NCI-H1694 treated with DMSO at 0.1 percent for 48 hours (cell line): ENCODE results near the gene TSTD2.
A peak's percentile ranks its signal among the peaks of the same experiment; 100 is the strongest.

Experiments
- DNase-seq: peaks from one replicate; lab custom pipeline; 2025; lab: John Stamatoyannopoulos, UW

The TSTD2 gene

GRCh38 chr9:97632985-97633858, at the start of gene TSTD2, which contains the start of gene NCBP1:
TSS of gene TSTD2 (minus strand) at chr9:97633368. CDS start at chr9:97627562, 5,806 bp downstream.
TSS of gene NCBP1 (plus strand) at chr9:97633821. CDS start at chr9:97633882, 61 bp downstream.
- DNase-seq, result peak; percentile 93

GRCh38 chr9:97682242-97682641, 49.1 kb upstream of the TSTD2 start:
- no peak for DNase-seq

- no peak for DNase-seq
Measured at GRCh38 chr9:97675655-97676054, 42.5 kb upstream of the TSTD2 start.

GRCh38 chr9:97673922-97674321, 40.8 kb upstream of the TSTD2 start:
- no peak for DNase-seq

GRCh38 chr9:97672403-97672802, 39.2 kb upstream of the TSTD2 start:
- DNase-seq, result no peak

- DNase-seq, result no peak
Measured at GRCh38 chr9:97670586-97670985, 37.4 kb upstream of the TSTD2 start.

- no peak for DNase-seq
Measured at GRCh38 chr9:97668485-97668884, 35.3 kb upstream of the TSTD2 start.

GRCh38 chr9:97666907-97667686, 33.9 kb upstream of the TSTD2 start:
- no peak for DNase-seq

- DNase-seq, result no peak
Measured at GRCh38 chr9:97665742-97666141, 32.6 kb upstream of the TSTD2 start.

GRCh38 chr9:97660847-97661246, 27.7 kb upstream of the TSTD2 start:
- DNase-seq, result no peak

GRCh38 chr9:97660340-97660739, 27.2 kb upstream of the TSTD2 start:
- no peak for DNase-seq

- DNase-seq, result no peak
Measured at GRCh38 chr9:97659771-97660170, 26.6 kb upstream of the TSTD2 start.

- DNase-seq, result no peak
Measured at GRCh38 chr9:97658707-97659106, 25.5 kb upstream of the TSTD2 start.

GRCh38 chr9:97651646-97652045, 18.5 kb upstream of the TSTD2 start:
- no peak for DNase-seq

GRCh38 chr9:97647996-97648395, 14.8 kb upstream of the TSTD2 start:
- no peak for DNase-seq

GRCh38 chr9:97645720-97646119, 12.6 kb upstream of the TSTD2 start:
- DNase-seq, result no peak

GRCh38 chr9:97640325-97640724, 7.2 kb upstream of the TSTD2 start:
- DNase-seq, result no peak

- DNase-seq, result no peak
Measured at GRCh38 chr9:97638666-97639065, 5.5 kb upstream of the TSTD2 start.

GRCh38 chr9:97636903-97637302, 3.7 kb upstream of the TSTD2 start:
- DNase-seq, result no peak

- DNase-seq, result no peak
Measured at GRCh38 chr9:97635026-97635425, 1.9 kb upstream of the TSTD2 start.

- peak; percentile 5 for DNase-seq
Measured at GRCh38 chr9:97633859-97634490, 807 bp upstream of the TSTD2 start.

- DNase-seq, result peak; percentile 87
Measured at GRCh38 chr9:97632248-97632984, 752 bp downstream of the TSTD2 start.
